Loucy (cell line): ENCODE data around the gene POPDC3.

ENCODE experiments used
- CTCF ChIP-seq: fragments of 200-600 bp; sonication (generic); conservative IDR thresholded peaks from 2 replicates; pipeline ENCODE4 v1.5.1; 2014; ENCODE audit warnings: mild to moderate bottlenecking, antibody characterized with exemption, low read length
- EZH2phosphoT487 ChIP-seq: fragments of 200-600 bp; IDR thresholded peaks from 2 replicates; pipeline ENCODE4 v1.6.1; 2018; ENCODE audit warnings: antibody characterized with exemption, mild to moderate bottlenecking, moderate library complexity, borderline replicate concordance

DNA sequence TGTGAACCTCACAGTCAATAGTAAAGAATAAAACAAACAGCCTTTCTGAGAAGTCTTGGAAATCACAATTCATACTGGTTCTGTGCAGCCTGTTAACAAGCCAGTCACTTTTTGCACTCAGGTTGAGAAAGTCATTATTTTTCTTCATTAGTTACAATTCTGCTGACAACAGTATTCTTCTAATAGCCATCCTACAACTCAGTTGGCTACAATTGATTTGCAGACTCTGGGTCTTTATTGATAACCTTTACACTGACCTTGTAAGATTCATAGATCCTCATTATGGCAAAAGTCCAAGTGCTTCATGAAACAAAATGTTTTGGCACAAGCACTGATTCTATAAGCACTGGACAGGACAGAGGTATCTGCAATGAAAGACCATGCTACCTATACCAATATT lies 34.9 kb upstream of the POPDC3 start:
- TF ChIP-seq CTCF (no peak), EZH2phosphoT487 (no peak)
